Adipocyte (in vitro differentiated cells): ENCODE measurements around the gene SLC44A5.

Experiments used
- DNase-seq: peaks from one replicate; pipeline ENCODE4 v3.0.0-alpha.2; 2015; ENCODE audit warnings: low read depth
- H3K27me3 ChIP-seq: replicated peaks from 2 replicates; pipeline ENCODE4 v1.7.0; 2013; ENCODE audit warnings: mild to moderate bottlenecking, low read length, moderate library complexity; ENCODE audit not compliant: control insufficient read depth, insufficient read depth
- H3K36me3 ChIP-seq: 2 replicates; pipeline ENCODE4 v1.7.0; 2013; ENCODE audit warnings: low read length, mild to moderate bottlenecking, moderate library complexity; ENCODE audit not compliant: control insufficient read depth, insufficient read depth, severe bottlenecking
- H3K4me1 ChIP-seq: 2 replicates; pipeline ENCODE4 v1.7.0; 2013; ENCODE audit warnings: mild to moderate bottlenecking, low read length, moderate library complexity; ENCODE audit not compliant: control insufficient read depth, insufficient read depth
- H3K4me3 ChIP-seq: 2 replicates; pipeline ENCODE4 v1.7.0; 2013; ENCODE audit warnings: mild to moderate bottlenecking, low read length, moderate library complexity
- H3K9ac ChIP-seq: 2 replicates; pipeline ENCODE4 v1.7.0; 2013; ENCODE audit warnings: mild to moderate bottlenecking, low read length, moderate library complexity
- H3K9me3 ChIP-seq: 2 replicates; pipeline ENCODE4 v1.7.0; 2013; ENCODE audit warnings: mild to moderate bottlenecking, low read length, moderate library complexity; ENCODE audit not compliant: control insufficient read depth

The SLC44A5 gene

DNA sequence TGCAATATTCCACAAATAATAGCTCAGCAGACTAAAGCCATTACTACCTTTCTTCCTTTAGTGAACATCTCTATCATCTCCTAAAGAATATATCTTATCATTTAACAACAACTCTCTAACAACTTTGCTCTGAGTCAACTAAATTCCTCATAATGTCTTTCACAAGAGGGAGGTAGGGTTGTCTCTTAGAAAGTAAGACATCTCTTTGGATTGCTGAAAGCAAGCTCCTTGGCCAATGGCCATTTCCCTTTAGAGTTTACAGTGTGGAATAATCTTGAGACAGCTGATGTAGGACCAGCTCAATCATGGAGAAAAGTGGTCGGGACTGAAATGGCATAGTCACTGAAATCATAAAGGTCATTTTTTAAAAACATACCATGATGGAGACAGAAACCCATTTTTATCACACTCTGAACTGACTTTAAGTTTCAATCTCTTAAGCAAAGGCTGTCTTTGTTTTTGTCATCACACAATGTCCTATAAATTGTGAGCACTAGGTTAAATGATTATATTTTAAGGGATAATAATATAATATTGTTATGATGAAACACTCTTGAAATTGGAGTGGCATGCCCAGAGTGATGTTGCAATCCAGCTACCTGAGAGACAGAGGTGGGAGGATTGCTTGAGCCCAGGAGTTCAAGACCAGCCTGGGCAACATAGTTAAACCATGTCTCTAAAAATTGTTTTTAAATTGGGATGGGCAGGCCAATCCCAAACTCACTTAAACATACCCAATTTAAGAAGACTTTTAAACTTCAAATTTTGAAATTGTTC is 91.1 kb downstream of the SLC44A5 start:
- H3K9me3 ChIP-seq = no peaks in the 10 kb centered on the region
- H3K4me3 ChIP-seq = no peak overlapping the region
- no peaks in the 10 kb centered on the region for H3K27me3 ChIP-seq
- peaks cover 3% of the 10 kb centered on the region for H3K4me1 ChIP-seq
- no peak overlapping the region for H3K9ac ChIP-seq
- no peaks in the 10 kb centered on the region for H3K36me3 ChIP-seq
- DNase-seq = no peak

DNA sequence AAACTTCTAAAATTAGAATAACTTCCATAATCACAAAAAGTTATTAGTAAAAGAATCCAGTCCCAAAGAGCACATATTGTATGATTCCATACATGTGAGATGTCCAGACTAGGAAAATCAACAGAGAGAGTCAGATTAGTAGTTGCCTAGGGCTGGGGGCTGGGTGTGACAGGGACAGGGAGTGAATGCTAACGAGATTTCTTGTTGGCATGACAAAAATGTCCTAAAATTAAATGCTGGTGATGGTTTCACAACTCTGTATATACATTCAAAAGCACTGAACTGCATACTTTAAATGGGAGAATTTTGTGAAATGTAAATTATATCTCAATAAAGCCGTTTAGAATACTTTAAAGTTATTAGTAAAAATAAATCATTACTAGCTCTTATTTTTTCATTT is 92.2 kb downstream of the SLC44A5 start:
- no peak for DNase-seq
- H3K27me3 ChIP-seq = no peaks in the 10 kb centered on the region
- no peaks in the 10 kb centered on the region for H3K36me3 ChIP-seq
- peaks cover 3% of the 10 kb centered on the region for H3K4me1 ChIP-seq
- H3K9ac ChIP-seq = no peak overlapping the region
- H3K9me3 ChIP-seq = no peaks in the 10 kb centered on the region
- H3K4me3 ChIP-seq = no peak overlapping the region

DNA sequence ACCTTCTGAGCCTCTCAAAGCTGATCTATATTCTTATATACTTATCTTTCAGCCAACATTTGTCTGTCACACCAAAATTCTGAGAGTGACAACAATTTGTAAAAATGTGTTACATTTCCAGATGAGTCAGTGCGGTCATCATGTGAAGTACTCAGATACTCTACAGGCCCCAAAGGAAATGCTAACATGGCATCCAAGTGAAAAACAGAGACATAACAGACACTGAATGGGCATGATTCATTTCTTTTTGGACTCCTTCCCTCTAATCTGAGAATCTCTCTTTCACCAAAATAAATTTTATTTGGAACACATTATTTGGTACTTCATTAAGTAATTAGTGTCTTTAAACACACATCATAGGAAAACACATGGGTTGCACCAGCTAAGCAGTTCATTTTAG is 96.6 kb downstream of the SLC44A5 start:
- H3K4me3 ChIP-seq = no peak overlapping the region
- H3K36me3 ChIP-seq = no peaks in the 10 kb centered on the region
- H3K9me3 ChIP-seq = no peaks in the 10 kb centered on the region
- H3K27me3 ChIP-seq = no peaks in the 10 kb centered on the region
- H3K4me1 ChIP-seq = no peaks in the 10 kb centered on the region
- H3K9ac ChIP-seq = no peak overlapping the region
- DNase-seq = no peak

DNA sequence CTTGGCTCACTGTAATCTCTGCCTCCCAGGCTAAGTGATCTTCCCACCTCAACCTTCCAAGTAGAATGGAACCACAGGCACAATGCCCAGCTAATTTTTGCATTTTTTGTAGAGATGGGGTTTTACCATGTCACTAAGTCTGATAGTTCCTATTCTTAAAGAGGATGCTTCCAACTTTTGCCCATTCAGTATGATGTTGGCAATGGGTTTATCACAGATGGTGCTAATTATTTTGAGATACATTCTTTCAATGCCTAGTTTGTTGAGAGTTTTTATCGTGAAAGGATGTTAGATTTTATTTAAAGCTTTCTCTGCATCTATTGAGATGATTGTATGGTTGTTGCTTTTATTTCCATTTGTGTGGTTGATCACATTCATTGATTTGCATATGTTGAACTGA is 103.9 kb downstream of the SLC44A5 start:
- no peak for DNase-seq
- no peaks in the 10 kb centered on the region for H3K4me1 ChIP-seq
- H3K4me3 ChIP-seq = no peak overlapping the region
- no peak overlapping the region for H3K9ac ChIP-seq
- no peaks in the 10 kb centered on the region for H3K27me3 ChIP-seq
- H3K9me3 ChIP-seq = no peaks in the 10 kb centered on the region
- H3K36me3 ChIP-seq = no peaks in the 10 kb centered on the region

DNA sequence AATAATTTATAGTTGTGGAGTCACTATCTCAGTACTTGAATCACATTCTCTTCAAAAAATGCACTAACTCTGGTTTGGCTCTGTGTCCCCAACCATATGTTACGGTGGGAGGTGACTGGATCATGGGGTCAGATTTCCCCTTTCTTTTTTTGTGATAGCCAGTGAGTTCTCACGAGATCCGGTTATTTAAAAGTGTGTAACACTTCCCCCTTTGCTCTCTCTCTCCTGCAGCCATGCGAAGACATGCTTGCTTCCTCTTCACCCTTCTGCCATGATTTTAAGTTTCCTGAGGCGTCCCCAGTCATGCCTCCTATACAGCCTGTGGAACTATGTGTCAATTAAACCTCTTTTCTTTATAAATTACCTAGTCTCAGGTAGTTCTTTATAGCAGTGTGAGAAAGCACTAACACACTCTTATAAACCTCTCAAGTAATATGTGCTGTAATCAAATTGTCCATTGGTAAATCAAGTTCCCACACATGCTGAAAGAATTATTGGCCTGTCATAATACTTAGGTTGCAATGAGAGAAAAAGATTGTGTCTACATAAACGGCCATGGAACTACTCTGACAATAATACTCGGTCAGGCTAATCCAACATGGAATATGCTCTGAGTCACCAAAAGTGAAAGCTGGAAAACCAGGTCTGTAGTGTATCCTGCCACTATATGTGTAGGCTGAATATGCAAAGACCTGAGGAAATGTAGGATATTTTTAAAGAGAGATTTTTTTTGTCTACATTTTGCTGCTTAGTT is 107.5 kb downstream of the SLC44A5 start:
- Histone ChIP-seq H3K27me3 (no peaks in the 10 kb centered on the region), H3K4me3 (no peak overlapping the region), H3K9ac (no peak overlapping the region), H3K9me3 (no peaks in the 10 kb centered on the region), H3K36me3 (no peaks in the 10 kb centered on the region), H3K4me1 (no peaks in the 10 kb centered on the region)
- DNase-seq = no peak

DNA sequence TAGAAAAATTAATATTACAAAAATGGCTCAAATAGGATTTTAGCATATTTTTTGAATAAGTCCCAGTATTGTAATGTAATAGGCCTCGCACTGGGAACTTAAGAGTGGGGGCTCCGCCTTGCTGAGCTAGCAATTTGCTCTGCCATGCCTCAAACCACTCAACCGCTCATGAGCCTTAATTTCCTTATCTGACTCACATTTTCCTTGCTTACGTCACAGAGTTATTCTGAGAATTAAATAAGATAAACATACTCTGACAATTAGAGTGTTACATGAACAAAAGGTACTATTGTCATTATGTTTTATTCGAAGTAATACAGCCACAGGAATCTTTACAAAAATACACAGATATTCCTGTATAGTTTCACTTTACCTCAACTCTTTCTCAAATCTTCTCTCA is 108.1 kb downstream of the SLC44A5 start:
- Histone ChIP-seq H3K27me3 (no peaks in the 10 kb centered on the region), H3K4me3 (no peak overlapping the region), H3K9ac (no peak overlapping the region), H3K36me3 (no peaks in the 10 kb centered on the region), H3K9me3 (no peaks in the 10 kb centered on the region), H3K4me1 (no peaks in the 10 kb centered on the region)
- peak; percentile 8 for DNase-seq

DNA sequence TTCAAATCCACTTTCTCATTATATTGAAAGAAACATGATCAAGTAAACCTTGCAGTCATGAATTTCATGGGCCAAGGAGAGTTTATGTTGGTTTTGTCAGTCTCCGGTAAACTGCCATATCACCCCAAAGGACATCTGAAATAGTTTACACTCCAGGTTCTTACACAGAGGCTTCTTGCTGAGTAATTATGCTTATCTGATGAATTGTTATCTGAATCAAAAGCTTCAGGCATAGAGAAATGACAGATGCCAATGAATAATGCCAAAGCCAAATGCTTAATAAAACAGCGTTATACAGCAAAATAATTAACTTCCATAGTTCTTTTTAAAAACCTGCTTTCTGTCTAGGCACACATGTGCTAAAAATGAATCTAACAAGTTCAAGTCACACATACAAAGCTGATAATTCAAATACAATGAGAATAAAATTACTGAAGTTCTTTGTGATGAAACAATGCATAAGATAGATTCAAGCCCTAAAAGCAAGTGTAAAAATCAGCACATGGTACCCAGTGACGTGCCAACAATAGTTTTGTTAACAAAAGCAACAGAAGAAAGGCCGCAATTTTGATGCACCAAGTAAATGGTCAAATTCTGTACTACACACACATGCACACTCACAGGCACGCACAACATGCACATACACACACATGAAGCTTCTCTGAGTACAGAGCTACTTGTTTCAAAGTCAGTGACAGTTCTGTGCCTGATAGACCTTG is 109.2 kb downstream of the SLC44A5 start:
- Histone ChIP-seq H3K9me3 (no peaks in the 10 kb centered on the region), H3K27me3 (no peaks in the 10 kb centered on the region), H3K4me1 (no peaks in the 10 kb centered on the region), H3K36me3 (no peaks in the 10 kb centered on the region), H3K9ac (no peak overlapping the region), H3K4me3 (no peak overlapping the region)
- no peak for DNase-seq

DNA sequence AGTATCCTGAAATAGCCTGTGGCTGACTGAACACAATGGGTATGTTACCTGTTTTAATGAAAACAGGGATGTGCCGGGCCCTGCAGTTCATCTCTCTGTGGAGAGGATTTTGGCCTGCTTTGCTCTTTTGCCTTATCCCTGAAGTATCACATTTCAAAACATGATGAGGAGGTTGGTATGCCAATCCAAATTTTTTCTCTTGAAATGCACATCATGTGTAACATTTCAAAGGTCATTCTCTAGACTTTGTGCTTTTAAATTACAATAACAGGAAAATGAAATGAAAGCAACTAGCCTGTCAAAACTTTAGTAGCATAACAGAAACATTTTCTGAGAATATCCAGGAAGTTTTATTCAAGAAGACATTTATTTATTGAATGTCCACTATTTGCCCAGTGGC is 118.9 kb downstream of the SLC44A5 start:
- Histone ChIP-seq H3K9me3 (peaks cover 11% of the 10 kb centered on the region), H3K4me1 (no peaks in the 10 kb centered on the region), H3K27me3 (no peaks in the 10 kb centered on the region), H3K9ac (no peak overlapping the region), H3K4me3 (no peak overlapping the region), H3K36me3 (no peaks in the 10 kb centered on the region)
- DNase-seq = peak; percentile 12

DNA sequence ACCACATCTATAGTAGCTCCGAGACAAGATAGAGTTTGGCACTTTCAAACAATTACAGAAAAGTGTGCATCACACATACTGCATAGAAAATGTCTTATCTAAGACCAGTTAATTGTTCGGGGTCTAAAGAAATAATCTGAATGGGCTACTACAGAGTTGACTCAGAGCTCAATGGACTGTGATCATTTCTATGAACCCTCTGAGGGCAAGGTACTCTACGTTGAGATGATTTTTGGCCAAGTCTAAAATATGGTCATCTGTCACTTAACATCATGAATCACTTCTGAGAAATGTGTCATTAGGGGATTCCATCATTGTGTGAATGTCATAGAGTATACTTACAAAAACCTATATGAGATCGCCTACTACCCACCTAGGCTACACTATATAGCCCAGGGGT is 123.5 kb downstream of the SLC44A5 start:
- DNase-seq = no peak
- no peak overlapping the region for H3K4me3 ChIP-seq
- H3K36me3 ChIP-seq = no peaks in the 10 kb centered on the region
- H3K9me3 ChIP-seq = no peaks in the 10 kb centered on the region
- no peak overlapping the region for H3K9ac ChIP-seq
- no peaks in the 10 kb centered on the region for H3K4me1 ChIP-seq
- no peaks in the 10 kb centered on the region for H3K27me3 ChIP-seq

DNA sequence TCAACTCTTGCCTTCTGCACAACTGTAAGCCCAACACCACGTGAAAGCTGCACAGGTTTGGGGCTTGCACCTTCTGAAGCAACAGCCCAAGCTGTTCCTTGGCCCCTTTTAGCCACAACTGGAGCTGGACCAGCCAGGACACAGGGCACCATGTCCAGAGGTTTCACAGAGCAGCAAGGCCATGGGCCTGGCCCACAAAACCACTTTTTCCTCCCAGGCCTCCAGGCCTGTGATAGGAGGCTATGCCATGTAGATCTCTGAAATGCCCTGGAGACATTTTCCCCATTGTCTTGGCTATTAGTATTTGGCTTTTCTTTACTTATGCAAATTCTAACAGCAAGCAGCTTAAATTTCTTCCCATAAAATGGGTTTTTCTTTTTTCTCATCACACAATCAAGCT is 126.1 kb downstream of the SLC44A5 start:
- Histone ChIP-seq H3K9me3 (no peaks in the 10 kb centered on the region), H3K4me1 (no peaks in the 10 kb centered on the region), H3K27me3 (no peaks in the 10 kb centered on the region), H3K9ac (no peak overlapping the region), H3K36me3 (no peaks in the 10 kb centered on the region), H3K4me3 (no peak overlapping the region)
- no peak for DNase-seq

DNA sequence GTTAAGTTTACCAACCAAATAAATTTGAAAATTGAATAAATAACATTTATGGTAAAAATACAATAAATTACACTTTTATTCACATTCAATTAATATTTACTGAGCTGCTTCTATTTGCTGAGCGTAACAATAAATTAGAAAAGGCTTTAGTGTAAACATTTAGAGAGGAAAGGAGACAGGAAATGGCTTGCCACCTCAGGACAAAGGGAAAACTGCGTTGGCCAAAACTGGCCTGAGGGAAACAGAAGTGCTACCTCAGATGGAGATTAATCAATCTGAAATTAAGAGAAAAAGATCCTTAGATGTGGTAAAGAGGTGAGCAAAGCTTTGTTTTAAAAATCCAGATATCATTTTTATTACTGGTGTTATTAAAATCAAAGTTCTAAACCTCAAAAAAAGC is 128.0 kb downstream of the SLC44A5 start:
- Histone ChIP-seq H3K9ac (no peak overlapping the region), H3K9me3 (no peaks in the 10 kb centered on the region), H3K4me3 (no peak overlapping the region), H3K4me1 (no peaks in the 10 kb centered on the region), H3K27me3 (no peaks in the 10 kb centered on the region), H3K36me3 (no peaks in the 10 kb centered on the region)
- DNase-seq = no peak
